K562 (cell line): ENCODE results near the gene SYNJ2.

Experiments used
- FOXP1 ChIP-seq: sonication (generic); formaldehyde crosslinking; IDR thresholded peaks from 2 replicates; pipeline ENCODE4 v1.8.0; 2022; ENCODE audit warnings: mild to moderate bottlenecking, missing genetic modification reagents
- JUNB ChIP-seq: fragments of 450-650 bp; formaldehyde crosslinking; conservative IDR thresholded peaks from 2 replicates; pipeline ENCODE4 v1.4.0; 2020; ENCODE audit warnings: mild to moderate bottlenecking
- MAZ ChIP-seq, 2 experiments: fragments of 450-650 bp in 1 of 2; sonication (generic) in 1 of 2; formaldehyde crosslinking; IDR thresholded peaks in 1 of 2; conservative IDR thresholded peaks in 1 of 2; 2 replicates each; pipeline versions ENCODE4 v1.4.0 to v1.5.0; 2020; ENCODE audit warnings: mild to moderate bottlenecking in 1 of 2, missing genetic modification reagents in 1 of 2
- POLR2AphosphoS5 ChIP-seq: IDR thresholded peaks from 2 replicates; pipeline ENCODE4 v1.6.1; 2011; ENCODE audit warnings: mild to moderate bottlenecking, low read depth, low read length, moderate library complexity; ENCODE audit not compliant: control insufficient read depth, insufficient read depth
- RFX7 ChIP-seq: fragments of 250-450 bp; sonication (Bioruptor Pico); IDR thresholded peaks from 2 replicates; pipeline ENCODE4 v1.5.1; 2021; ENCODE audit warnings: mild to moderate bottlenecking
- ZKSCAN1 ChIP-seq: fragments of 150-350 bp; IDR thresholded peaks from 2 replicates; pipeline ENCODE4 v1.6.1; 2016; ENCODE audit warnings: low read depth, low read length
- ZNF12 ChIP-seq: sonication (generic); formaldehyde crosslinking; IDR thresholded peaks from 2 replicates; pipeline ENCODE4 v1.4.0; 2020; ENCODE audit warnings: mild to moderate bottlenecking, missing genetic modification reagents
- ZNF23 ChIP-seq: fragments of 250-450 bp; sonication (Bioruptor Pico); IDR thresholded peaks from 2 replicates; pipeline ENCODE4 v1.4.0; 2020; ENCODE audit warnings: mild to moderate bottlenecking
- TF ChIP-seq, protein P1 (sequence below), 3 experiments: IDR thresholded peaks in 2 of 3; conservative IDR thresholded peaks in 1 of 3; 2 replicates each; pipeline ENCODE4 v1.5.1; 2011 to 2012; ENCODE audit warnings: low read length in 3 of 3, mild to moderate bottlenecking in 3 of 3, control low read depth in 2 of 3, improper control_type of control experiment in 1 of 3, inconsistent platforms in 1 of 3, low read depth in 1 of 3, mixed read lengths in 1 of 3, moderate library complexity in 1 of 3; ENCODE audit not compliant: insufficient read depth in 2 of 3
- TF ChIP-seq, protein P2 (sequence below): fragments of 450-650 bp; IDR thresholded peaks from 2 replicates; pipeline ENCODE4 v1.6.1; 2016; ENCODE audit warnings: mild to moderate bottlenecking, moderate library complexity

DNA sequence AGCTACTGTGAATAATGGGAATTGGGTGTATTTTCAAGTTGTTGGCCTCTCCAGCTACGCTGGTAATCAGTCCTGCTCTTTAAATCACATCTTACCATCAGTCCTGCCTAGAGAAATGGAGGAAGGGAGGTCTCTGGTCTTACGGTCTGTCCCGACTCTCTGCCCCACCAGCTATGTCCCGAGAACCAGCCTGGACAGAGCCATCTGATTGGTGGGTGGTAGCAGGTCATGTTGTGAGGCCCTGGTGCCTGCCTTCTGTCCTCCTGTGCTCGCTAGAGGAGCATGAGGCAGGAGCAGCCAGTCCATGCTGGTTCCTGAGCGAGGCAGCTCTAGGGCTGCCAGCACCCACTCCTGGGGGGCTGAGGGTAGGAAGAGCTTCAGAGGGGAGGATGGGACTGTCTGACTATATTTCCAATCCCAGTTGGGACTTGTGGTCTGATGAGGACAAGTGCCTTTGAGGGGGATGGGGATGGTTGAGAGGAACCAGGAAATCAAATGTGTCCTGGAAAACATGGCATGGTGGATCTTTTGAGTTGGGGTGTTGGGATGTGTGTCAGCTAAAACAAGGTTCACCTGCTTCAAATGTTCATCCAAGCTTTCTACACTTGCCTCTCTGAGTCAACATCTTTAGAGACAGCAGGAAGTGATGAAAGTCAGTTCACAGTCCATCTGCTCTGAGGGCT, 33.0 kb downstream of the SYNJ2 start:
- TF ChIP-seq POLR2AphosphoS5: no peak
- no peak for TF ChIP-seq MAZ (CRISPR knock-in tag; conservative IDR thresholded peaks at IDR 0.05 in 1 of 2, IDR thresholded peaks at IDR 0.05 in 1 of 2)
- TF ChIP-seq RFX7: no peak
- TF ChIP-seq ZKSCAN1: no peak
- TF ChIP-seq, protein P1, sequence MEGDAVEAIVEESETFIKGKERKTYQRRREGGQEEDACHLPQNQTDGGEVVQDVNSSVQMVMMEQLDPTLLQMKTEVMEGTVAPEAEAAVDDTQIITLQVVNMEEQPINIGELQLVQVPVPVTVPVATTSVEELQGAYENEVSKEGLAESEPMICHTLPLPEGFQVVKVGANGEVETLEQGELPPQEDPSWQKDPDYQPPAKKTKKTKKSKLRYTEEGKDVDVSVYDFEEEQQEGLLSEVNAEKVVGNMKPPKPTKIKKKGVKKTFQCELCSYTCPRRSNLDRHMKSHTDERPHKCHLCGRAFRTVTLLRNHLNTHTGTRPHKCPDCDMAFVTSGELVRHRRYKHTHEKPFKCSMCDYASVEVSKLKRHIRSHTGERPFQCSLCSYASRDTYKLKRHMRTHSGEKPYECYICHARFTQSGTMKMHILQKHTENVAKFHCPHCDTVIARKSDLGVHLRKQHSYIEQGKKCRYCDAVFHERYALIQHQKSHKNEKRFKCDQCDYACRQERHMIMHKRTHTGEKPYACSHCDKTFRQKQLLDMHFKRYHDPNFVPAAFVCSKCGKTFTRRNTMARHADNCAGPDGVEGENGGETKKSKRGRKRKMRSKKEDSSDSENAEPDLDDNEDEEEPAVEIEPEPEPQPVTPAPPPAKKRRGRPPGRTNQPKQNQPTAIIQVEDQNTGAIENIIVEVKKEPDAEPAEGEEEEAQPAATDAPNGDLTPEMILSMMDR (IDR thresholded peaks at IDR 0.05 in 2 of 3, conservative IDR thresholded peaks at IDR 0.05 in 1 of 3; ENCODE audit: insufficient read depth in 2 of 3, low read depth in 1 of 3, low read length in 3 of 3): no peak
- TF ChIP-seq, protein P2, sequence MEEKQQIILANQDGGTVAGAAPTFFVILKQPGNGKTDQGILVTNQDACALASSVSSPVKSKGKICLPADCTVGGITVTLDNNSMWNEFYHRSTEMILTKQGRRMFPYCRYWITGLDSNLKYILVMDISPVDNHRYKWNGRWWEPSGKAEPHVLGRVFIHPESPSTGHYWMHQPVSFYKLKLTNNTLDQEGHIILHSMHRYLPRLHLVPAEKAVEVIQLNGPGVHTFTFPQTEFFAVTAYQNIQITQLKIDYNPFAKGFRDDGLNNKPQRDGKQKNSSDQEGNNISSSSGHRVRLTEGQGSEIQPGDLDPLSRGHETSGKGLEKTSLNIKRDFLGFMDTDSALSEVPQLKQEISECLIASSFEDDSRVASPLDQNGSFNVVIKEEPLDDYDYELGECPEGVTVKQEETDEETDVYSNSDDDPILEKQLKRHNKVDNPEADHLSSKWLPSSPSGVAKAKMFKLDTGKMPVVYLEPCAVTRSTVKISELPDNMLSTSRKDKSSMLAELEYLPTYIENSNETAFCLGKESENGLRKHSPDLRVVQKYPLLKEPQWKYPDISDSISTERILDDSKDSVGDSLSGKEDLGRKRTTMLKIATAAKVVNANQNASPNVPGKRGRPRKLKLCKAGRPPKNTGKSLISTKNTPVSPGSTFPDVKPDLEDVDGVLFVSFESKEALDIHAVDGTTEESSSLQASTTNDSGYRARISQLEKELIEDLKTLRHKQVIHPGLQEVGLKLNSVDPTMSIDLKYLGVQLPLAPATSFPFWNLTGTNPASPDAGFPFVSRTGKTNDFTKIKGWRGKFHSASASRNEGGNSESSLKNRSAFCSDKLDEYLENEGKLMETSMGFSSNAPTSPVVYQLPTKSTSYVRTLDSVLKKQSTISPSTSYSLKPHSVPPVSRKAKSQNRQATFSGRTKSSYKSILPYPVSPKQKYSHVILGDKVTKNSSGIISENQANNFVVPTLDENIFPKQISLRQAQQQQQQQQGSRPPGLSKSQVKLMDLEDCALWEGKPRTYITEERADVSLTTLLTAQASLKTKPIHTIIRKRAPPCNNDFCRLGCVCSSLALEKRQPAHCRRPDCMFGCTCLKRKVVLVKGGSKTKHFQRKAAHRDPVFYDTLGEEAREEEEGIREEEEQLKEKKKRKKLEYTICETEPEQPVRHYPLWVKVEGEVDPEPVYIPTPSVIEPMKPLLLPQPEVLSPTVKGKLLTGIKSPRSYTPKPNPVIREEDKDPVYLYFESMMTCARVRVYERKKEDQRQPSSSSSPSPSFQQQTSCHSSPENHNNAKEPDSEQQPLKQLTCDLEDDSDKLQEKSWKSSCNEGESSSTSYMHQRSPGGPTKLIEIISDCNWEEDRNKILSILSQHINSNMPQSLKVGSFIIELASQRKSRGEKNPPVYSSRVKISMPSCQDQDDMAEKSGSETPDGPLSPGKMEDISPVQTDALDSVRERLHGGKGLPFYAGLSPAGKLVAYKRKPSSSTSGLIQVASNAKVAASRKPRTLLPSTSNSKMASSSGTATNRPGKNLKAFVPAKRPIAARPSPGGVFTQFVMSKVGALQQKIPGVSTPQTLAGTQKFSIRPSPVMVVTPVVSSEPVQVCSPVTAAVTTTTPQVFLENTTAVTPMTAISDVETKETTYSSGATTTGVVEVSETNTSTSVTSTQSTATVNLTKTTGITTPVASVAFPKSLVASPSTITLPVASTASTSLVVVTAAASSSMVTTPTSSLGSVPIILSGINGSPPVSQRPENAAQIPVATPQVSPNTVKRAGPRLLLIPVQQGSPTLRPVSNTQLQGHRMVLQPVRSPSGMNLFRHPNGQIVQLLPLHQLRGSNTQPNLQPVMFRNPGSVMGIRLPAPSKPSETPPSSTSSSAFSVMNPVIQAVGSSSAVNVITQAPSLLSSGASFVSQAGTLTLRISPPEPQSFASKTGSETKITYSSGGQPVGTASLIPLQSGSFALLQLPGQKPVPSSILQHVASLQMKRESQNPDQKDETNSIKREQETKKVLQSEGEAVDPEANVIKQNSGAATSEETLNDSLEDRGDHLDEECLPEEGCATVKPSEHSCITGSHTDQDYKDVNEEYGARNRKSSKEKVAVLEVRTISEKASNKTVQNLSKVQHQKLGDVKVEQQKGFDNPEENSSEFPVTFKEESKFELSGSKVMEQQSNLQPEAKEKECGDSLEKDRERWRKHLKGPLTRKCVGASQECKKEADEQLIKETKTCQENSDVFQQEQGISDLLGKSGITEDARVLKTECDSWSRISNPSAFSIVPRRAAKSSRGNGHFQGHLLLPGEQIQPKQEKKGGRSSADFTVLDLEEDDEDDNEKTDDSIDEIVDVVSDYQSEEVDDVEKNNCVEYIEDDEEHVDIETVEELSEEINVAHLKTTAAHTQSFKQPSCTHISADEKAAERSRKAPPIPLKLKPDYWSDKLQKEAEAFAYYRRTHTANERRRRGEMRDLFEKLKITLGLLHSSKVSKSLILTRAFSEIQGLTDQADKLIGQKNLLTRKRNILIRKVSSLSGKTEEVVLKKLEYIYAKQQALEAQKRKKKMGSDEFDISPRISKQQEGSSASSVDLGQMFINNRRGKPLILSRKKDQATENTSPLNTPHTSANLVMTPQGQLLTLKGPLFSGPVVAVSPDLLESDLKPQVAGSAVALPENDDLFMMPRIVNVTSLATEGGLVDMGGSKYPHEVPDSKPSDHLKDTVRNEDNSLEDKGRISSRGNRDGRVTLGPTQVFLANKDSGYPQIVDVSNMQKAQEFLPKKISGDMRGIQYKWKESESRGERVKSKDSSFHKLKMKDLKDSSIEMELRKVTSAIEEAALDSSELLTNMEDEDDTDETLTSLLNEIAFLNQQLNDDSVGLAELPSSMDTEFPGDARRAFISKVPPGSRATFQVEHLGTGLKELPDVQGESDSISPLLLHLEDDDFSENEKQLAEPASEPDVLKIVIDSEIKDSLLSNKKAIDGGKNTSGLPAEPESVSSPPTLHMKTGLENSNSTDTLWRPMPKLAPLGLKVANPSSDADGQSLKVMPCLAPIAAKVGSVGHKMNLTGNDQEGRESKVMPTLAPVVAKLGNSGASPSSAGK: no peak
- no peak for TF ChIP-seq FOXP1 (CRISPR knock-in tag)
- no peak for TF ChIP-seq JUNB (CRISPR knock-in tag)
- no peak for TF ChIP-seq ZNF23 (CRISPR knock-in tag)
- no peak for TF ChIP-seq ZNF12 (CRISPR knock-in tag)
